Retinal pigment epithelial cell (primary cell): ENCODE measurements around the gene RAB6A.
"Not testable (repeated sequence)": the region's sequence is repeated elsewhere in the genome, so short reads cannot be mapped to it uniquely, and the experiment has no call there.

Experiments
- DNase-seq: peaks from one replicate; pipeline ENCODE4 v3.0.0-alpha.2; 2010; ENCODE audit warnings: low read depth
- H3K4me3 ChIP-seq: 2 replicates; pipeline ENCODE4 v1.5.1; 2011; ENCODE audit warnings: mild to moderate bottlenecking, low read length, control low read depth, moderate library complexity
- CTCF ChIP-seq: conservative IDR thresholded peaks from 2 replicates; pipeline ENCODE4 v1.5.1; 2011; ENCODE audit warnings: low read depth, low read length, control low read depth, inconsistent platforms

Gene RAB6A

GRCh38 chr11:73680687-73681086 lies 80.2 kb downstream of the RAB6A start:
- TF ChIP-seq CTCF, result no peak
- DNase-seq, result no peak
- H3K4me3 ChIP-seq, result no peak overlapping the region

- not testable (repeated sequence) for DNase-seq, H3K4me3 ChIP-seq
Measured at GRCh38 chr11:73676552-73676951, 84.3 kb downstream of the RAB6A start.

- DNase-seq, result peak; percentile 60
- H3K4me3 ChIP-seq, result no peak overlapping the region
- no peak for TF ChIP-seq CTCF
Measured at GRCh38 chr11:73671701-73672100, 89.2 kb downstream of the RAB6A start.

- DNase-seq, result no peak
- TF ChIP-seq CTCF, result no peak
- no peak overlapping the region for H3K4me3 ChIP-seq
Measured at GRCh38 chr11:73670808-73671207, 90.1 kb downstream of the RAB6A start.

GRCh38 chr11:73667891-73668290 lies 93.0 kb downstream of the RAB6A start:
- no peak for TF ChIP-seq CTCF
- H3K4me3 ChIP-seq, result no peak overlapping the region
- DNase-seq, result no peak

- DNase-seq, result no peak
- no peak overlapping the region for H3K4me3 ChIP-seq
- TF ChIP-seq CTCF, result no peak
Measured at GRCh38 chr11:73664877-73665276, 96.0 kb downstream of the RAB6A start.

- H3K4me3 ChIP-seq, result no peak overlapping the region
- TF ChIP-seq CTCF, result no peak
- DNase-seq, result no peak
Measured at GRCh38 chr11:73663604-73664495, 97.0 kb downstream of the RAB6A start.
